Osteoblast (primary cell): ENCODE data around the gene TIMP1. TPM values are rescaled to one million over a fixed set of nuclear protein-coding genes. Genes with fewer than 3 reads are reported as not detected.

Source experiments
- DNase-seq: peaks from one replicate; pipeline ENCODE4 v3.0.0; 2011; ENCODE audit warnings: low spot score, mixed read lengths; ENCODE audit not compliant: insufficient read length; ENCODE audit errors: missing footprints
- H2AFZ ChIP-seq: 2 replicates; pipeline ENCODE4 v1.6.0; 2011; ENCODE audit warnings: mild to moderate bottlenecking, low read length
- H3K27ac ChIP-seq: 2 replicates; pipeline ENCODE4 v1.5.1; 2011; ENCODE audit warnings: mild to moderate bottlenecking, low read depth, low read length, moderate library complexity
- H3K27me3 ChIP-seq: 2 replicates; pipeline ENCODE4 v1.6.0; 2012; ENCODE audit warnings: mild to moderate bottlenecking, control low read depth, inconsistent platforms, low read length, moderate library complexity; ENCODE audit not compliant: insufficient read depth
- H3K36me3 ChIP-seq: 2 replicates; pipeline ENCODE4 v1.5.1; 2011; ENCODE audit warnings: mild to moderate bottlenecking, low read length, control low read depth, moderate library complexity; ENCODE audit not compliant: insufficient read depth
- H3K4me1 ChIP-seq: 2 replicates; pipeline ENCODE4 v1.5.1; 2011; ENCODE audit warnings: mild to moderate bottlenecking, low read length, control low read depth, moderate library complexity; ENCODE audit not compliant: insufficient read depth
- H3K4me2 ChIP-seq: 2 replicates; pipeline ENCODE4 v1.6.0; 2011; ENCODE audit warnings: mild to moderate bottlenecking, low read length; ENCODE audit not compliant: insufficient read depth
- H3K4me3 ChIP-seq: fragments of 200-600 bp; sonication (generic); 3 replicates; pipeline ENCODE4 v1.5.1; 2012; ENCODE audit warnings: mild to moderate bottlenecking, low read length, inconsistent platforms; ENCODE audit not compliant: insufficient read depth
- H3K79me2 ChIP-seq: 2 replicates; pipeline ENCODE4 v1.6.0; 2012; ENCODE audit warnings: mild to moderate bottlenecking, low read length, control low read depth, inconsistent platforms; ENCODE audit not compliant: insufficient read depth
- H3K9me3 ChIP-seq: 2 replicates; pipeline ENCODE4 v1.5.1; 2011; ENCODE audit warnings: low read depth, low read length, control low read depth
- H4K20me1 ChIP-seq: 2 replicates; pipeline ENCODE4 v1.6.0; 2012; ENCODE audit warnings: mild to moderate bottlenecking, low read length, control low read depth; ENCODE audit not compliant: insufficient read depth
- CTCF ChIP-seq: IDR thresholded peaks from 2 replicates; pipeline ENCODE4 v1.5.1; 2011; ENCODE audit warnings: mild to moderate bottlenecking, low read depth, low read length, moderate library complexity; ENCODE audit errors: extremely low read depth
- total RNA-seq: library from RNA; depleted of rRNA; stranded (reverse); fragments of >200 nt; gene quantifications from 2 replicates; pipeline ENCODE4 v1.2.3, GENCODE V29; 2012

The TIMP1 gene
- total RNA-seq, 1 donor, result 904 TPM

GRCh38 chrX:47578692-47579091, 3.5 kb upstream of the TIMP1 start:
- Histone ChIP-seq H3K27ac (peak overlapping the region; percentile 61), H3K4me1 (peaks cover 25% of the 10 kb centered on the region), H4K20me1 (peaks cover 6% of the 10 kb centered on the region), H3K9me3 (no peaks in the 10 kb centered on the region), H3K4me2 (no peak overlapping the region), H3K36me3 (no peaks in the 10 kb centered on the region), H3K4me3 (no peak overlapping the region), H3K79me2 (peaks cover 14% of the 10 kb centered on the region), H3K27me3 (no peaks in the 10 kb centered on the region), H2AFZ (no peak overlapping the region)
- DNase-seq, result no peak
- TF ChIP-seq CTCF, result no peak

GRCh38 chrX:47579537-47579936, 2.7 kb upstream of the TIMP1 start:
- no peak for DNase-seq
- H4K20me1 ChIP-seq, result peaks cover 10% of the 10 kb centered on the region
- no peak for TF ChIP-seq CTCF
- no peaks in the 10 kb centered on the region for H3K9me3 ChIP-seq
- no peaks in the 10 kb centered on the region for H3K27me3 ChIP-seq
- H3K27ac ChIP-seq, result peak overlapping the region; percentile 61
- H3K4me2 ChIP-seq, result peak overlapping the region; percentile 41
- peaks cover 33% of the 10 kb centered on the region for H3K4me1 ChIP-seq
- H2AFZ ChIP-seq, result no peak overlapping the region
- H3K79me2 ChIP-seq, result peaks cover 19% of the 10 kb centered on the region
- H3K4me3 ChIP-seq, result no peak overlapping the region
- no peaks in the 10 kb centered on the region for H3K36me3 ChIP-seq

GRCh38 chrX:47583240-47583861, 1.1 kb downstream of the TIMP1 start:
- Histone ChIP-seq H3K36me3 (peaks cover 19% of the 10 kb centered on the region), H2AFZ (no peak overlapping the region), H3K4me1 (peaks cover 30% of the 10 kb centered on the region), H3K4me2 (peak overlapping the region; percentile 88), H3K79me2 (peaks cover 19% of the 10 kb centered on the region), H4K20me1 (peaks cover 30% of the 10 kb centered on the region), H3K9me3 (no peaks in the 10 kb centered on the region), H3K27me3 (no peaks in the 10 kb centered on the region), H3K27ac (peak overlapping the region; percentile 72), H3K4me3 (peak overlapping the region; percentile 76)
- TF ChIP-seq CTCF, result no peak
- no peak for DNase-seq

- H3K27ac ChIP-seq, result peak overlapping the region; percentile 72
- peaks cover 20% of the 10 kb centered on the region for H3K4me1 ChIP-seq
- no peaks in the 10 kb centered on the region for H3K9me3 ChIP-seq
- H2AFZ ChIP-seq, result no peak overlapping the region
- H4K20me1 ChIP-seq, result peaks cover 30% of the 10 kb centered on the region
- H3K79me2 ChIP-seq, result peaks cover 19% of the 10 kb centered on the region
- peak overlapping the region; percentile 76 for H3K4me3 ChIP-seq
- no peak for DNase-seq
- TF ChIP-seq CTCF, result no peak
- no peaks in the 10 kb centered on the region for H3K27me3 ChIP-seq
- H3K36me3 ChIP-seq, result peaks cover 19% of the 10 kb centered on the region
- H3K4me2 ChIP-seq, result peak overlapping the region; percentile 88
Measured at GRCh38 chrX:47584714-47585113, 2.5 kb downstream of the TIMP1 start.
